NCI-H1092 treated with DMSO at 0.1 percent for 48 hours (cell line): ENCODE data around the gene CNRIP1.
A peak's percentile ranks its signal among the peaks of the same experiment; 100 is the strongest.
"Not testable (repeated sequence)": the region's sequence is repeated elsewhere in the genome, so short reads cannot be mapped to it uniquely, and the experiment has no call there.

ENCODE experiments used
- DNase-seq: peaks from one replicate; lab custom pipeline; 2025; lab: John Stamatoyannopoulos, UW

Gene CNRIP1

DNA sequence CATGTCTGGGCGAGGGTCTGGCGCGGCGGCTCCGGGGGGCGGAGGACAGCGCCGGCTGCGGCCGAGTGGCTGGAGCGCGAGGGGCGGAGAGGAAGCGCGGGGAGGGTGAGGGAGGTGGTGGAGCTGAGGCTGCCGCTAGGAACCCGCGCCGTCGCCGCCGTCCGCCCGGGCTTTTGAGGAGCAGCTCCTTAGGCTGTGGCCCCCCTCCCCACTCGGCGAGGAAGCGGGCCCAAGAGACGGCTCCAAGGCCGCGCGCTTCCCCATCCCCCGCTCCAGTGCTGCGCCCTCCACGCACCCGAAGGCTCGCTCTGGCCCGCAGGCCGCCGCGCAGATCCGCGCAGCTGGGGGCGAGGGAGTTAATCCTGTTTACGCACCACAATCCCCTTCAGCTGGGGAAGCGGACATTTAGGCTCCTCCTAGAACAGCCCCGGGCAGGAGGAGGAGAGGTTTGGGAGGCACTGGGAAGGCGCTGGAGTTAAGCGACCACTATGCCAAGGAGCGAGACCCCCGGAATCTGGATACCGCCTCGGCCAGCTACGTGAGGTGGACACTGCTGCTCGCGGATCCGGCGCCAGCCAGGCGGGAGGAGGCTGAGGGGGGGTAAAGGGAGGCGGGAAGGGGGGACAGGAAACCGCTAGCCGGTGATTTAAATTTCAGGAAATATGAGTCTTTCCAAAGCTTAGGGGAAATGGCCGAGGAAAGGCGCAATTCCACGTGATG lies at the start of gene CNRIP1:
TSS of gene CNRIP1 (minus strand) at position 552 of the 720 bp plus-strand sequence. CDS start at position 3, 549 bp downstream.
- peak; percentile 68 for DNase-seq

GRCh38 chr2:68369337-68369734 lies 49.6 kb upstream of the CNRIP1 start:
- DNase-seq, result no peak

DNA sequence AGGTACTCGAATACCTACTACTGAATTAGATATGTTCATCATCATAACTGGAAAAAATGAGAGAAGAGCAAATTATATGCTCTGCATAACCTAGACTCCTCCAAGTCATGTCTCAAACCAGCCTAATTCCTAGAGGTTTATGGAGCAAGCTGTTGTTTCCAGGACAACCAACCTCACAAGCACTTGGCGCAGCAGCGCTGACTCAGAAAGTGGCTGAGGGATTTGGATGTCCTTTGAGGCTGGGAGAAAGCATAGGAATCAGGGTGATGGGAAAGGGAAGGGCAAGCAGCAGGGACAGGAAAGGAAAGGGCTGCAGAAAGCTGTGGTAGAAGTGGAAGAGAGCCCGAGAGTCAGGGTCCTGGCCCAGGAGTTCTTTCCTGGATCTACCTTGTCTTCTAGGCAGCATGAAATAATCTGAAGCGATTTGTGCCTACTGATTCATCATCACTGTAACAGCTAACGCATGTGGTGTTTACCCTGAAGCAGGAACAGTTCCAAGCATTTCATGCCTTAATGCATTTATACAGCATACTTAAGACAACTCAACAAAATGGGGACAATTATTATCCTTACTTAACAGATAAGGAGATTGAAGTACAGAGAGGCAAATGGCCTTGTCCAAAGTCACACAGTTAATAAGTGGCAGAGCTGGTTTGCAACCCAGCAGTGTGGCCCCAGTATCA lies 49.0 kb upstream of the CNRIP1 start:
- DNase-seq, result no peak

GRCh38 chr2:68367953-68368653 lies 48.4 kb upstream of the CNRIP1 start:
- DNase-seq, result no peak

DNA sequence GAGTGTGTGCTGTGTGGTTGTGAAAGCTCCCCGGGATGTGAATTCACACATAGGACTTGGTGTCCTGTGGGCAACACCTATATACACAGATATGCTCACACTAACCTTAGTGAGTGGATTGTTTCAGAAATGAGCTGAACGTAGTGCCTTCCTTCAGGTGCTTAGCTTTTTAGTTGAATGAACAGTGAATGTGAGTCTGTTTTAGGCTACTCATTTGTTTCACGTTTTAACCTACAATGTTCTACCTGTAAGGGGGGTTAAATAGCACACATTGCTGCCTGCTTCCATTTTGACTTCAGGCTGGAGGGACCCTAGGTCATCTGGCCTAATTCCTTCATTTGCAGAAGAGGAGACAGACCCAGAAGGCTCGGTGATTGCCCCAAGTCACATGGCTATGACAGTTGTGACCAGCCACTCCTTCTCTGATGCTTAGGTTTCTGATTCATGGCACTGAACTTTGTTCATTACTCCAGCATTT lies 46.4 kb upstream of the CNRIP1 start:
- DNase-seq, result no peak

DNA sequence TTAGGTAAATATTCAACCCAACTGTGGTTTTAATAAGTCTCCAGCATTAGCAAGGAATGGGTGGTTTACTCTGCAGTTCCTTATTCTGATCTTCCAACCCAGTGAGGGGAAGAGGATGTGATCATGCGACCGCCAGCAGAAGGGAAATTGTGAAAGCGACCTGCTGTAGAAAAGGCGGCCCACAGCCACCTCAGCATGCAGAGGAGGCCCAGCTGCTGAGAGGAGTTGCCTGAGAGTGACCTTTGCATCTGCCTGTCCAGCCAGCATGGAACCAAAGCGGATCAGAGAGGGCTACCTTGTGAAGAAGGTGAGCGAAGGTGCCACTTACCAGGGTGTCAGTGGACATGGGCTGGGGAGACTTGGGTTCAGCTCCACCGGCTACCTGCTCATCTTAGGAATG lies 45.3 kb upstream of the CNRIP1 start, which contains the start of gene PLEK:
TSS of gene PLEK (plus strand) at position 196 of the 400 bp plus-strand sequence. CDS start at position 266, 70 bp downstream.
- no peak for DNase-seq

DNA sequence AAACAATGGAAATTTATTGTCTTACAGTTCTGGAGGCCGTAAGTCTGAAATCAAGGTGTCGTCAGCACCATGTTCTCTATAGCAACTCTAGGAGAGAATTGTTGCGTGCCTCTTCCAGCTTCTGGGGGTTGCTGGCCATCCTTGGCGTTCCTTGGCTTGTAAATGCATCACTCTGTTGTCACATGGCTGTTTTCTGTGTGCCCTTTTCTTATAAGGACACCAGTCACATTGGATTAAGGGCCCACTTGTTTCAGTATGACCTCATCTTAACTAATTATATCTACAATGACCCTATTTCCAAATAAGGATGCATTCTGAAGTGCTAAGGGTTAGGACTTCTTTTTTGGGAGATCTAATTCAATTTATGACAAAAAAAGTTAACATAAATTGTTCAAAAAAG lies 44.0 kb upstream of the CNRIP1 start:
- no peak for DNase-seq

GRCh38 chr2:68362749-68363148 lies 43.0 kb upstream of the CNRIP1 start:
- DNase-seq, result no peak

DNA sequence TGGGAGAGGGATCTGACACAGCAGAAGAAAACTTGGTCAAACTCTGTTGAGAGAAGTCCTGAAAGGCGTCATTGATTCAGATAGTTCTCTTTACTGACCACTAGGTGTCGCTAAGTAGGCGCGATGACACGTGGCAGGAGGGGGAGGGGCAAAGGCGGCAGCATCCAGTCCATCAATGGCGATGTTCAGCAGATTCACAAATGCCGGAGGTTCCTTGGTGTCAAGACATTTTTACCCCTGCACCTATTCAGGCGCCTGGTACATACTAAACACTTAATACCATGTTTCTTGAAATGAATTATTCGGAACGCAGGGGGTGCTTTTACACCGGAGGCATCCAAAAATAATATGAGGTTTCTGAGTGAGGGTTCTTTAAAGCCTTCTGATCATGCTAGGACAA lies 42.3 kb upstream of the CNRIP1 start:
- DNase-seq, result peak; percentile 70

DNA sequence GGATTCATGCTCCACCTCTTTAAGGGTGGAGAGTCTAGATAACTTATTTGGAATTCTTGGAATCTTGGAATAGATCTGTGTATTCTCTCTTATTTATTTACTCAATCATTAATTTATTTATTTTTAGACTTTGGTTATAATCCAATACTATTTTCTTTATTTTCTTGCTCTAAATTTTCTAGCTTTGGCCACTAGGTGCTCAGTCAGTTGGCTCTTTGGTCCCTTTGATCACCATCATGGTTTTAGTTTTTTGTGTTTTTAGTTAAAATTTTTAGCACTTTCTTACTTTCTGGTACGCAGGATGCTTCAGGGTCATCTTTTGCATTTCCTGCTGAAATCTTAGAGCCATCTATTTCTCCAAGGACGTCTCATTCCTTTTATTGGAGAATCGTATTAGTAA lies 40.1 kb upstream of the CNRIP1 start:
- no peak for DNase-seq

DNA sequence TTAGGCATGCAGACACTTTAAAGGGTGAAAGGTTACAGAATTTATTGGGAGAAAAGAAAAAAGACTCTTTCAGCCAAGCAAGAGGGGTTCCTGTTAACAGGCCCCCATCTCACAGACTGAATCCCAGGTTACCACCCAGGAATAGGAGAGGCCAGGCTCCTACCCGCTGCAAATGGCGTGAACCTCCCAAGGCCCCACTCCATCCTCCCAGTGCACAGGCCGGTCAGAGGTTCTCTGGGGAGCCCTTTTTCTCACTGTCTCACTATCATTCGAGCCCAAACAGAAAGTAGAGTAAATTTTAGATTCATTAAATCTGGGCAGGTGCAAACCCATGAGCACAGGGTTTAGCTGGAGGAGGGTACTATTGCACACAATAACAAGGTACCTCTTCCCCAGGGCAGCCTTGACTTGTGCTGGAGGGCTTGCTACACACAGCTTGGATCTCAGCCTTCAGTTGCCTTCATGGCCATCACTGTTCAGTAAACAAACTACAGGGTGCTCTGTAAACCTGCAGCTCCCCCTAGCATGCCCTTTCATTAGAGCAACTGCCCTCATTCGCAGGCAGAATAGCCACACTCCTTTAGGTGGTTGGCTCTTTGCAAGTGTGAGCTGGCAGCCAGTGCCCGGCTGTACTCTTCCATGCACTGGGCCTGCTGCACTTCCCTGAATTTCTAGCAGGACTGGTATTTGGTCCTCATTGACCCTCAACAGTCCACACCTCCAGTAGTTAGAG lies 38.0 kb upstream of the CNRIP1 start:
- peak; percentile 39 for DNase-seq

DNA sequence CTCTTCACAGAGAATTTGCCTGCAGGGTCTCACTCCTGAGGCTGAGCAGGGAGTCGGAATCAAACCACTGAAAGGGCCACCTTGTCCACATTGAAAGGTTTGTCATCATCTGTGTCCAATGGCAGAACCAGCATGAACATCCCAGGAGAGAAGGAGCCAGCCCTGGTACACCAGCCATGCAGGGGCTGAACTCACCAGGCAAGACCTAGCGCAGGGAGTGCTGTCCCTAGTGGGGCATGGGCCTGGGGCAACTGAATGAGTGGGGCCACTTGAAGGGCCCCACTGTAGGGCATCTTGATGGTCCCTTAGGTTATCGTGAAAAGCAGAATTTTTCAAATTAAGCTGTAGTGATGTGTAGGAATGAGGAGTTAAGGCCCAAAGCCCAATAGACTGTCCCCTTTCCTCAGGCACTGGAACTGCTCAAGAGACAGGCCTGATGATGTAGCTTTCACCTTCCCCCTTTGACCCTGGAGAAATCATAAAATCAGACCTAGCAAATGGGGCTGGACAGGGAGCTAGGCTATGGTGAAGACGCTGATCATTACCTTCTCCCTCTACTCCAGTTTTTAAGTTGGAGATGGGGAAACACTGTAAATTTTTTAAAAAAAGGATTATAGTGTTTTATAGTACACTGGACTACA lies 37.0 kb upstream of the CNRIP1 start:
- DNase-seq, result no peak

GRCh38 chr2:68352651-68353391 lies 33.1 kb upstream of the CNRIP1 start:
- no peak for DNase-seq

DNA sequence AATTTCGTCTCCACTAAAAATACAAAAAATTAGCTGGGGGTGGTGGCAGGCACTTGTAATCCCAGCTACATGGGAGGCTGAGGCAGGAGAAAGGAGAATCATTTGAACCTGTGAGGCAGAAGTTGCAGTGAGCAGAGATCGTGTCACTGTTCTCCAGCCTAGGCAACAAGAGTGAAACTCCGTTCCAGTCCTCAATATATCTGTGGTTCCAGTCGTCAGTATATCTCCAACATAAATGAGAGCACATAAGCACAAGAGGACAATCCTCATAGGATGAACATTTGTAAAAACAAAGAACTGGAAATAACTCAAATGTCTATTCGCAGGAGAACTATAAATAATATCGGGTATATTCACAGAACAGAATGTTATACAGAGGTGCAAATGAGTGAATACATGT lies 32.2 kb upstream of the CNRIP1 start:
- no peak for DNase-seq

- DNase-seq, result not testable (repeated sequence)
Measured at GRCh38 chr2:68349091-68349490, 29.3 kb upstream of the CNRIP1 start.

GRCh38 chr2:68345129-68345875 lies 25.6 kb upstream of the CNRIP1 start:
- DNase-seq, result no peak

DNA sequence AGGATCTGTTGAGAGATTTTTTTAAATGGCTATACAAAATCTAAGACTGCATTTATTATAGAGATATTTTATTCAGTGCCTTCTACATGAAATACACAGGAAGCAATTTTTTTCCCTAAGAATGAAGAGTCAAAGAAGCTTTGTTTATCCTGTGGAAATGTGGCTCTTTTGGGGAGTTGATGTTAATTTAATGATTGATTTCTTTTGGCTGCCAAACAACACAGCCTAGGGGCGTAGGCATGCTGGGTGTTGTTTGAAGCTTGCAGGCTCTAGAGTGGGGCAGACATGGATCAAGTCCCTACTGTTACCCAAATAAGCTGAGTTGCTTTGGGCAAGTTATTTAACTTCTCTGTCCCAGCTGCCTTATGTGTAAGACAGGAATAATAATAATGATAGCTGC lies 24.3 kb upstream of the CNRIP1 start:
- no peak for DNase-seq

DNA sequence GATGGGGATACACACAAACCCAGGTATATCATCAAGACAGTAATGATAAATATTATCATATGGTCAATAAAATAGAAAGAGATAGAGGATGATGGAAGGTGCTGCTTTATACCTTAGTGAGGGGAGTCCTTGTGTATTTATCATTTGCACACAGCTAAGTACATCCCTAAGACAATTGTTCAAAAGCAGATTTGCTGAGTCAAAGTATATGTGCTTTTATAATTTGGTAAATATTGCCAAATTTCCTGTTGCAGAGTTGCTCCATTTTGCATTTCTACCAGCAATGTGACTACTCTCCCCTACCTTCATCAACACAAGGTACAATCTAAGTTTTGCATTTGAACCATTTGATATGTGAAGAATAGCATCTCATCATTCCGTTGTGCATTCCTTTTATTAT lies 22.7 kb upstream of the CNRIP1 start:
- DNase-seq, result no peak

- no peak for DNase-seq
Measured at GRCh38 chr2:68341583-68341982, 21.8 kb upstream of the CNRIP1 start.

DNA sequence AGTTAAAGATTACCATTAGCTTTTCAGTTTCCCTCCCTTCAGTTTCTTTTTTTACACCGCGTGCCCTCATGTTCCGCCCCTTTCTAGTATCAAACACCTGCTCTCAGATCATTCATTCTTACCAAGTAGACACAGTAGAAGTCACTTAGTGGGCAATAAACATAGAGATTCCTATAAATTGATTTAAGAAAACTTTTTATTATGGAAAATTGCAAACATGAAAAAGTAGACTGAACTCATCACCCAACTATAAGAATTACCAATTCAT lies 21.2 kb upstream of the CNRIP1 start:
- DNase-seq, result no peak
